ENCODE measurements around the gene COPS7A. TPM values are rescaled to one million over a fixed set of nuclear protein-coding genes. Genes with fewer than 3 reads are reported as not detected.

Gene COPS7A
- total and polyA plus RNA-seq, 2 experiments from 2014 or later: 37.7 to 51.9 TPM

GRCh38 chr12:6754411-6754810, 30.6 kb downstream of the COPS7A start:
- Mint-ChIP-seq H3K27ac (no peak overlapping the region), H3K9me3 (no peaks in the 10 kb centered on the region), H3K4me3 (peak overlapping the region; percentile 2; the same call in 1 of the 3 replicates), H3K4me1 (peaks cover 30% of the 10 kb centered on the region), H3K27me3 (ENCODE audit: insufficient read depth, low read depth, poor library complexity) (peaks cover 18% of the 10 kb centered on the region), H3K36me3 (ENCODE audit: low read depth) (peaks cover 30% of the 10 kb centered on the region)
- H3K79me2 ChIP-seq (replicated peaks; ENCODE audit: insufficient read depth): peaks cover 24% of the 10 kb centered on the region
- peaks cover 23% of the 10 kb centered on the region for H3K4me1 ChIP-seq (ENCODE audit: insufficient read depth)
- no peaks in the 10 kb centered on the region for H3K9me2 ChIP-seq (ENCODE audit: insufficient read depth)
- no peak overlapping the region for H2AFZ ChIP-seq
- peaks cover 26% of the 10 kb centered on the region for H3K36me3 ChIP-seq (ENCODE audit: insufficient read depth)
- H3K27me3 ChIP-seq (ENCODE audit: insufficient read depth): no peaks in the 10 kb centered on the region
- H3K4me2 ChIP-seq: no peak overlapping the region
- TF ChIP-seq EZH2 (IDR thresholded peaks at IDR 0.05; ENCODE audit: low read depth, unreplicated experiment) (no peak), STAT1 (IDR thresholded peaks at IDR 0.05; ENCODE audit: unreplicated experiment) (no peak), EZH2phosphoT487 (IDR thresholded peaks at IDR 0.05; ENCODE audit: unreplicated experiment) (no peak), POLR2AphosphoS5 (IDR thresholded peaks at IDR 0.05; ENCODE audit: low read depth) (no peak), ZNF331 (CRISPR knock-in tag; IDR thresholded peaks at IDR 0.05; ENCODE audit: low read depth) (no peak), JUNB (IDR thresholded peaks at IDR 0.05; ENCODE audit: unreplicated experiment) (no peak), NANOG (IDR thresholded peaks at IDR 0.05; ENCODE audit: borderline replicate concordance) (no peak), ZNF114 (CRISPR knock-in tag; IDR thresholded peaks at IDR 0.05) (no peak), CREB1 (CRISPR knock-in tag; IDR thresholded peaks at IDR 0.05; ENCODE audit: low read depth) (no peak), REST (IDR thresholded peaks at IDR 0.05; ENCODE audit: unreplicated experiment) (no peak)
- TF ChIP-seq, protein P1, sequence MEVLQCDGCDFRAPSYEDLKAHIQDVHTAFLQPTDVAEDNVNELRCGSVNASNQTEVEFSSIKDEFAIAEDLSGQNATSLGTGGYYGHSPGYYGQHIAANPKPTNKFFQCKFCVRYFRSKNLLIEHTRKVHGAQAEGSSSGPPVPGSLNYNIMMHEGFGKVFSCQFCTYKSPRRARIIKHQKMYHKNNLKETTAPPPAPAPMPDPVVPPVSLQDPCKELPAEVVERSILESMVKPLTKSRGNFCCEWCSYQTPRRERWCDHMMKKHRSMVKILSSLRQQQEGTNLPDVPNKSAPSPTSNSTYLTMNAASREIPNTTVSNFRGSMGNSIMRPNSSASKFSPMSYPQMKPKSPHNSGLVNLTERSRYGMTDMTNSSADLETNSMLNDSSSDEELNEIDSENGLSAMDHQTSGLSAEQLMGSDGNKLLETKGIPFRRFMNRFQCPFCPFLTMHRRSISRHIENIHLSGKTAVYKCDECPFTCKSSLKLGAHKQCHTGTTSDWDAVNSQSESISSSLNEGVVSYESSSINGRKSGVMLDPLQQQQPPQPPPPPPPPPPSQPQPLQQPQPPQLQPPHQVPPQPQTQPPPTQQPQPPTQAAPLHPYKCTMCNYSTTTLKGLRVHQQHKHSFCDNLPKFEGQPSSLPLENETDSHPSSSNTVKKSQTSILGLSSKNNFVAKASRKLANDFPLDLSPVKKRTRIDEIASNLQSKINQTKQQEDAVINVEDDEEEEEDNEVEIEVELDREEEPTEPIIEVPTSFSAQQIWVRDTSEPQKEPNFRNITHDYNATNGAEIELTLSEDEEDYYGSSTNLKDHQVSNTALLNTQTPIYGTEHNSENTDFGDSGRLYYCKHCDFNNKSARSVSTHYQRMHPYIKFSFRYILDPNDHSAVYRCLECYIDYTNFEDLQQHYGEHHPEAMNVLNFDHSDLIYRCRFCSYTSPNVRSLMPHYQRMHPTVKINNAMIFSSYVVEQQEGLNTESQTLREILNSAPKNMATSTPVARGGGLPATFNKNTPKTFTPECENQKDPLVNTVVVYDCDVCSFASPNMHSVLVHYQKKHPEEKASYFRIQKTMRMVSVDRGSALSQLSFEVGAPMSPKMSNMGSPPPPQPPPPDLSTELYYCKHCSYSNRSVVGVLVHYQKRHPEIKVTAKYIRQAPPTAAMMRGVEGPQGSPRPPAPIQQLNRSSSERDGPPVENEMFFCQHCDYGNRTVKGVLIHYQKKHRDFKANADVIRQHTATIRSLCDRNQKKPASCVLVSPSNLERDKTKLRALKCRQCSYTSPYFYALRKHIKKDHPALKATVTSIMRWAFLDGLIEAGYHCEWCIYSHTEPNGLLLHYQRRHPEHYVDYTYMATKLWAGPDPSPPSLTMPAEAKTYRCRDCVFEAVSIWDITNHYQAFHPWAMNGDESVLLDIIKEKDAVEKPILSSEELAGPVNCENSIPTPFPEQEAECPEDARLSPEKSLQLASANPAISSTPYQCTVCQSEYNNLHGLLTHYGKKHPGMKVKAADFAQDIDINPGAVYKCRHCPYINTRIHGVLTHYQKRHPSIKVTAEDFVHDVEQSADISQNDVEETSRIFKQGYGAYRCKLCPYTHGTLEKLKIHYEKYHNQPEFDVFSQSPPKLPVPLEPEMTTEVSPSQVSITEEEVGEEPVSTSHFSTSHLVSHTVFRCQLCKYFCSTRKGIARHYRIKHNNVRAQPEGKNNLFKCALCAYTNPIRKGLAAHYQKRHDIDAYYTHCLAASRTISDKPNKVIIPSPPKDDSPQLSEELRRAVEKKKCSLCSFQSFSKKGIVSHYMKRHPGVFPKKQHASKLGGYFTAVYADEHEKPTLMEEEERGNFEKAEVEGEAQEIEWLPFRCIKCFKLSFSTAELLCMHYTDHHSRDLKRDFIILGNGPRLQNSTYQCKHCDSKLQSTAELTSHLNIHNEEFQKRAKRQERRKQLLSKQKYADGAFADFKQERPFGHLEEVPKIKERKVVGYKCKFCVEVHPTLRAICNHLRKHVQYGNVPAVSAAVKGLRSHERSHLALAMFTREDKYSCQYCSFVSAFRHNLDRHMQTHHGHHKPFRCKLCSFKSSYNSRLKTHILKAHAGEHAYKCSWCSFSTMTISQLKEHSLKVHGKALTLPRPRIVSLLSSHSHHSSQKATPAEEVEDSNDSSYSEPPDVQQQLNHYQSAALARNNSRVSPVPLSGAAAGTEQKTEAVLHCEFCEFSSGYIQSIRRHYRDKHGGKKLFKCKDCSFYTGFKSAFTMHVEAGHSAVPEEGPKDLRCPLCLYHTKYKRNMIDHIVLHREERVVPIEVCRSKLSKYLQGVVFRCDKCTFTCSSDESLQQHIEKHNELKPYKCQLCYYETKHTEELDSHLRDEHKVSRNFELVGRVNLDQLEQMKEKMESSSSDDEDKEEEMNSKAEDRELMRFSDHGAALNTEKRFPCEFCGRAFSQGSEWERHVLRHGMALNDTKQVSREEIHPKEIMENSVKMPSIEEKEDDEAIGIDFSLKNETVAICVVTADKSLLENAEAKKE (CRISPR knock-in tag; IDR thresholded peaks at IDR 0.05): no peak
- TF ChIP-seq, protein P2, sequence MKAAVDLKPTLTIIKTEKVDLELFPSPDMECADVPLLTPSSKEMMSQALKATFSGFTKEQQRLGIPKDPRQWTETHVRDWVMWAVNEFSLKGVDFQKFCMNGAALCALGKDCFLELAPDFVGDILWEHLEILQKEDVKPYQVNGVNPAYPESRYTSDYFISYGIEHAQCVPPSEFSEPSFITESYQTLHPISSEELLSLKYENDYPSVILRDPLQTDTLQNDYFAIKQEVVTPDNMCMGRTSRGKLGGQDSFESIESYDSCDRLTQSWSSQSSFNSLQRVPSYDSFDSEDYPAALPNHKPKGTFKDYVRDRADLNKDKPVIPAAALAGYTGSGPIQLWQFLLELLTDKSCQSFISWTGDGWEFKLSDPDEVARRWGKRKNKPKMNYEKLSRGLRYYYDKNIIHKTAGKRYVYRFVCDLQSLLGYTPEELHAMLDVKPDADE (IDR thresholded peaks at IDR 0.05): no peak
- TF ChIP-seq, protein P3, sequence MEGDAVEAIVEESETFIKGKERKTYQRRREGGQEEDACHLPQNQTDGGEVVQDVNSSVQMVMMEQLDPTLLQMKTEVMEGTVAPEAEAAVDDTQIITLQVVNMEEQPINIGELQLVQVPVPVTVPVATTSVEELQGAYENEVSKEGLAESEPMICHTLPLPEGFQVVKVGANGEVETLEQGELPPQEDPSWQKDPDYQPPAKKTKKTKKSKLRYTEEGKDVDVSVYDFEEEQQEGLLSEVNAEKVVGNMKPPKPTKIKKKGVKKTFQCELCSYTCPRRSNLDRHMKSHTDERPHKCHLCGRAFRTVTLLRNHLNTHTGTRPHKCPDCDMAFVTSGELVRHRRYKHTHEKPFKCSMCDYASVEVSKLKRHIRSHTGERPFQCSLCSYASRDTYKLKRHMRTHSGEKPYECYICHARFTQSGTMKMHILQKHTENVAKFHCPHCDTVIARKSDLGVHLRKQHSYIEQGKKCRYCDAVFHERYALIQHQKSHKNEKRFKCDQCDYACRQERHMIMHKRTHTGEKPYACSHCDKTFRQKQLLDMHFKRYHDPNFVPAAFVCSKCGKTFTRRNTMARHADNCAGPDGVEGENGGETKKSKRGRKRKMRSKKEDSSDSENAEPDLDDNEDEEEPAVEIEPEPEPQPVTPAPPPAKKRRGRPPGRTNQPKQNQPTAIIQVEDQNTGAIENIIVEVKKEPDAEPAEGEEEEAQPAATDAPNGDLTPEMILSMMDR (conservative IDR thresholded peaks at IDR 0.05; ENCODE audit: low read depth in 2 of 2): no peak
- no peak for DNase-seq (ENCODE audit: low spot score)
- H3K27ac ChIP-seq (ENCODE audit: low read depth): peak overlapping the region; percentile 67
- no peak overlapping the region for H3K4me3 ChIP-seq
- ATAC-seq: no peak
- peaks cover 15% of the 10 kb centered on the region; the same call in 1 of the 2 replicates for H4K20me1 ChIP-seq (replicated peaks; ENCODE audit: insufficient read depth)
- peaks cover 5% of the 10 kb centered on the region; the same call in 1 of the 2 replicates for H3F3A ChIP-seq (replicated peaks; ENCODE audit: low read depth)
